SK-N-DZ (cell line): Measurements from ENCODE around the gene CMPK2. TPM values are rescaled to one million over a fixed set of nuclear protein-coding genes. Genes with fewer than 3 reads are reported as not detected.
"Not testable (repeated sequence)": the region's sequence is repeated elsewhere in the genome, so short reads cannot be mapped to it uniquely, and the experiment has no call there.

Experiments used
- DNase-seq: peaks from one replicate; pipeline ENCODE4 v3.0.0-alpha.2; 2015; ENCODE audit warnings: low spot score
- polyA plus RNA-seq, 2 experiments: library from polyadenylated mRNA; depleted of rRNA; stranded (reverse); fragments of >200 nt; gene quantifications; 2 replicates each; pipeline ENCODE4 v1.2.3, GENCODE V29; 2014

The CMPK2 gene, protein sequence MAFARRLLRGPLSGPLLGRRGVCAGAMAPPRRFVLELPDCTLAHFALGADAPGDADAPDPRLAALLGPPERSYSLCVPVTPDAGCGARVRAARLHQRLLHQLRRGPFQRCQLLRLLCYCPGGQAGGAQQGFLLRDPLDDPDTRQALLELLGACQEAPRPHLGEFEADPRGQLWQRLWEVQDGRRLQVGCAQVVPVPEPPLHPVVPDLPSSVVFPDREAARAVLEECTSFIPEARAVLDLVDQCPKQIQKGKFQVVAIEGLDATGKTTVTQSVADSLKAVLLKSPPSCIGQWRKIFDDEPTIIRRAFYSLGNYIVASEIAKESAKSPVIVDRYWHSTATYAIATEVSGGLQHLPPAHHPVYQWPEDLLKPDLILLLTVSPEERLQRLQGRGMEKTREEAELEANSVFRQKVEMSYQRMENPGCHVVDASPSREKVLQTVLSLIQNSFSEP
- 9.5 and 11.1 TPM in 2 replicates for polyA plus RNA-seq (2014; cell fraction: cytosol; rRNA removed)
- 8.0 and 11.9 TPM in 2 replicates for polyA plus RNA-seq (2014; cell fraction: nucleus; rRNA removed)

DNA sequence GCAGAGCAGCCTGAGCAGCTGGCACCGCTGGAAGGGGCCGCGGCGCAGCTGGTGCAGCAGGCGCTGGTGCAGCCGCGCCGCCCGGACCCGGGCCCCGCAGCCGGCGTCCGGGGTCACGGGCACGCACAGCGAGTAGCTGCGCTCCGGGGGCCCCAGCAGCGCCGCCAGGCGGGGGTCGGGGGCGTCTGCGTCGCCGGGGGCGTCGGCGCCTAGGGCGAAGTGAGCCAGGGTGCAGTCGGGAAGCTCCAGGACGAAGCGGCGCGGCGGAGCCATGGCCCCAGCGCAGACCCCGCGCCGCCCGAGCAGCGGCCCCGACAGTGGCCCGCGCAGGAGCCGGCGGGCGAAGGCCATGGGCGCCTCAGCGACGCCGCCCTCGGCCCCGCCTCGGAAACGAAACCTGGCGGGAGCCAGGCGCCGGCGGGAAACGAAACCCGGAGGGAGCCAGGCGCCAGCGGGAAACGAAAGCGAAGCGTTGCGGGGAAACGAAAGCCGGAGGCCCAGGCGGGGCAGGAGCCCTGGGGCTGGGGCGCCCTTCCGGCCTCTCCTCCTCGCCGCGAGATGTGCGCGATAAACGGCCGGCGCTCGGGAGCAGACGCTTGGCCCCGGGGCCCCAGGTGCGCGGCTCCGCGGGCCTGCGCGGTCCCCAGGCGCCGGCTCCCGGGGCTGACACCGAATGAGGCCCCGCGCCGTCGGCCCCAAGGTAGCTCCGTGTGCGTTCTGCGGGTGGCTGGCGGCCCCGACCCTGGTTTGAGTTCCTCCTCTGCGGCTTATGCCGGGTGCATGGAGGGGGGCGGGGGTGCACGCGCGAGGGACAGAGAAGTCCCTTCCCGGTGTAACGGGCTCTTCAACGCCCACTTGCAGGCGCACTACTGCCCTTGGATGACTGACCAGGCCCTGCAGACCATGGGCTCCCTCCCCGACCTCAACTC, at the start of gene CMPK2:
Gene CMPK2 (minus strand): TSS at position 562 of the 929 bp plus-strand sequence. CDS start 211 bp downstream, at position 351.
- DNase-seq: peak; percentile 59

DNA sequence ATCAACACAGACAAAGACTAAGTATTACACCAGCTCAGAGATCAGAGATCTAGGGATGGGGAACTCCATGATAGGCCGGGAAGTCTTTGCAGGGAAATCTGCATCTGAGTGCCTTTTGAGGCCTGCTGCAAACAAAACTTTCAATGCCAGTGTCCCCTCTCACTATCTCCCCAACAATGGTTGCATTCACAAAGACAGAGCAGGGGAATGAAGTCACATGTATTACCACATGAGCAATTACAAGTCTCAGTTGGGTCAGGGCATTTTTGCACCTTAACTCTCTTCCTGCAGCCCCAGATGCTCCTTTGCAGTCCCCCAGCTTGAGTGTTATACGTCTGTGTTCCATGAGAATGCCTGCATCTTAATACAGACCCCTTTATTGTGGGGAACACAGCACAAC, 49.7 kb upstream of the CMPK2 start:
- DNase-seq: no peak

DNA sequence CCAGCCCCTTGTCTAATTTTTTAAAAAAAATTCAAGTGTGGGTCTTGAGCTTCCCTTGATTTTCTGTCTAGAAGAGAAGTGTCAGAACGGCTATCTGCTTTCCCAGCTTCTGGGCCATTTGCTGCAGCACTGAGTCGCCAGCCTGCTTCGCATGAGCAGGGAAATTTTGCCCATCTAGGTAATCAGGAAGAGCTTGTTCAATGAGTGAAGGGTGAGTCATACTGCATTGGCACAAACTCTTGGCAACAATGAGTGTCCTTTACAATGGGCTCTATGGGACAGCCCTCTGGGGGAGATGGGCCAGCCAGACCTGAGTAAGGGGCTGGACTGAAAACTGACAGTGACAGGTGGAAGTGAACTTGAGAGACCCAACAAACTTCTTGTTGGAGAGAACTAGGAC, 49.1 kb upstream of the CMPK2 start:
- no peak for DNase-seq

DNA sequence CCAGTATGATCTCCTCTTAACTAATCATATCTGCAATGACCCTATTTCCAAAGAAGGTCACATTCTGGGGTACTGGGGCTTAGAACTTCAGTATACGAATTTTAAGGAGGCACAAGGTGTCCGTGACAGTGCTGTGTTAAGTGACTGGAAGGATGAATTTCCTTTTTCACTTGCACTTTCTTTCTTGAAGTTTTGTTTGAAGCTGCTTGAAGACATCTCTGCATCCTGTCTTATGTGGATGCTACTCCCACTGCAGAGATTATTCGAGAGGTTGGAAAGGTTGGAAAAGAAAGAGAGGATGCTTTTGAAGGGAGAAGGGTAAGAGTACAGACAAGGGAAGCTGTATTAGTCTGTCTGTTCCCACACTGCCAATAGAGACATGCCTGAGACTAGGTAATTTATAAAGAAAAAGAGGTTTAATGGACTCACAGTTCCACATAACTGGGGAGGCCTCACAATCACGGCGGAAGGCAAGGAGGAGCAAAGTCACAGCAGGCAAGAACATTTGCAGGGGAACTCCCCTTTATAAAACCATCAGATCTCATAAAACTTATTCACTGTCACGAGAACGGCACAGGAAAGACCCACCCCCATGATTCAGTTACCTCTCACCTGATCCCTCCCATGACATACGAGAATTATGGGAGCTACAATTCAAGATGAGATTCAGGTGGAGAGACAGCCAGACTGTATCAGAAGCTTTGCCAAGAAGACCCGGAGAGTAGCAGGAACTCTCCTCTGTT, 47.9 kb upstream of the CMPK2 start:
- no peak for DNase-seq

GRCh38 chr2:6911721-6912120, 46.0 kb upstream of the CMPK2 start:
- no peak for DNase-seq

GRCh38 chr2:6909431-6910385, 44.0 kb upstream of the CMPK2 start:
- DNase-seq: no peak

DNA sequence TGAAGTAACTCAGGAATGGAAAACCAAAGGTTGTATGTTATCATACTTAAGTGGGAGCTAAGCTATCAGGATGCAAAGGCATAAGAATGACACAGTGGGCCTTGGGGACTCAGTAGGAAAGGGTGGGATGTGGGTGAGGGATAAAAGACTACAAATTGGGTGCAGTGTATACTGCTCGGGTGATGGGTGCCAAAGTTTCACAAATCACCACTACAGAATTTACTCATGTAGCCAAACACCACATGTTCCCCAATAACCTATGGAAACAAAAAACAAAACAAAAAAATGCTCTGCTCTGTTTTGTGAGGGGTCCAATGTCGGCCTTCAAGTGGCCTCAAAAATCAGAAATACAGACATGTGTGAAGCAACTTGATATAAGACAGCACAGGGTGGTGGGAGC, 42.6 kb upstream of the CMPK2 start:
- no peak for DNase-seq

- no peak for DNase-seq
Observed at GRCh38 chr2:6906165-6906741, 40.5 kb upstream of the CMPK2 start.

DNA sequence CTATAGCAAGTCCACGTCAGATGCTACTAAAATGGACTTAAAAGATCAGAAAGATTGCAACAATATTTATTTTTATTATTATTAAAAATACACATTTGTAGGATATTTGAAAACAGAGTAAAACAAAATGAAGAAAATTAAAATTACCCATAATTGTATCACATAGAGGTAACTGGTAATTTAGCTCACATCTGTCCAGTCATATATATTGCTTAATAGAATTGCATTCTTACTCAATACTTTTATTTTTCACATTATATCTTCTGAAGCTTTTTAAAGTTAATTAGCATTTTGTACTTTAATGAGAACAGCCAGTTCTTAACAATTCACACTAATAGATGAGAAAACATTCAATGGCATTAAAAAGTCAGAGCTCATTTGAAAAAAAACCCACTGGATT, 40.0 kb upstream of the CMPK2 start:
- DNase-seq: no peak

- not testable (repeated sequence) for DNase-seq
Observed at GRCh38 chr2:6902581-6902980, 36.9 kb upstream of the CMPK2 start.

- peak; percentile 36 for DNase-seq
Observed at GRCh38 chr2:6896930-6897759, 31.4 kb upstream of the CMPK2 start.

- no peak for DNase-seq
Observed at GRCh38 chr2:6893876-6894482, 28.3 kb upstream of the CMPK2 start.

- no peak for DNase-seq
Observed at GRCh38 chr2:6888724-6889123, 23.0 kb upstream of the CMPK2 start.

- no peak for DNase-seq
Observed at GRCh38 chr2:6887751-6888192, 22.1 kb upstream of the CMPK2 start.

GRCh38 chr2:6885968-6886367, 20.3 kb upstream of the CMPK2 start:
- no peak for DNase-seq

- DNase-seq: no peak
Observed at GRCh38 chr2:6885551-6885950, 19.8 kb upstream of the CMPK2 start.

DNA sequence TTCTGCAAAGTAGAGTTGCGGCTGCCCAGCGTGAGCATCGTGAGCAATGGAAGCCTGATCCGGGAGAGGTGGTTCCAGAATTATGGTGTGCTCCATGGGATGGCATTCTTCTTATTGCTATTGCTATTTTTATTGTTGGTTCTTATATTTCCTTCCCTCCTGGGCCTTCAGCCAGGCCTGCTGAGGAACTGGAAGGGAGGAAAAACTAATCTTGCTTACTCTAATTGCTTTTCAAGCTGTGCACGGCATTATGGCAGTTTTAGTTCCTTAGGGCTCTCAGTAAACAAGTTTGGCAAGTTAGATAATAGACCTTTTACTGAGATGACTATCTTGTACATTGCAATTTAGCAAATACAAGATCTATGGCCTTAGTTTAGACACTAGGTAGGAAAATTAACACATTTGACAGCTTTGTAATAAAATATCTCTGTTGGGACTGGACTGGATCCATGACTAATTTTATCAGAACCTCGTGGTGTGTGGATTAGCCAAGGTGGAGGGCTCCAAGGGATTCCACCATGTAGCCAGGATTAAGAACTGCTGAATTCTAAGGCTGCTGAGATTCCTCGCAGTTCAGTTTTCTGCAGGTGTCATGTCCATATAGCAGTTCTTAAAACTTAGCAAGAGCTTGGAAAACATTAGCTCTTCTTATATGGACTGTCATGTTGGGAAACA, 17.9 kb upstream of the CMPK2 start:
- no peak for DNase-seq

DNA sequence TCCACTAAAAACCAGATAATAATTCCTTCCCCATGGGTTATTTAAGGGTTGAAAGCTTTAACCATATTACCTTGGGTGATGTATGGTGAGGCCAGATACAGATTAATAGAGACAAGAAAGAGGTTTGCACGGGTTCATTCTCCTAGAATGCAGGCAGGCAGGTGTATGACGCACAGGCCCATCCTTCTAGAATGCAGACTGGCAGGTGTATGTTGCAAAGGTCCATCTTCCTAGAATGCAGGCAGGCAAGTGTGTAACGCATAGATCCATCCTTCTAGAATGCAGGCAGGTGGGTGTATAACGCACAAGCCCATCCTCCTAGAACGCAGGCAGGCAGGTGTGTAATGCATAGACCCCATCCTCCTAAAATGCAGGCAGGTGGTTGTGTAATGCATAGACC, 15.8 kb upstream of the CMPK2 start:
- no peak for DNase-seq
